Heart left ventricle (tissue), 13 donors: ENCODE data around the gene MMP12.

ENCODE experiments used
- POLR2A ChIP-seq, 2 donors: fragments of 450-650 bp; IDR thresholded peaks; one replicate each; pipeline ENCODE4 v1.6.1; 2017; ENCODE audit warnings: antibody characterized with exemption in 2 of 2, mild to moderate bottlenecking in 2 of 2, moderate library complexity in 2 of 2
- TF ChIP-seq, protein P1 (sequence below), 12 donors: fragments of 200-600 bp; sonication (generic) in 4 of 12; IDR thresholded peaks; one replicate each; pipeline versions ENCODE4 v1.5.0 to v1.8.0; 2018 to 2022; ENCODE audit warnings: antibody characterized with exemption in 12 of 12, mild to moderate bottlenecking in 5 of 12
- donor health status: ischemic (EF 13 %, LVEDD 7.1; RV severe dilation, severe dysfunction).
- donor health status: DM: no; HTN: yes; CAD: no.
- donor health status: DM: no; HTN: no; CAD: no.
- donor health status: ischemic (EF 25% LVEDD 6.9; RV normal size, moderate dysfunction).
- donor health status: ischemic (EF 25% LVEDD 5.7; RV mildly dilated, moderate dysfunction).
- donor health status: ischemic (EF 35%, LVEDD 5.7; RV mildly dilated, moderate dysfunction).
- donor health status: nonischemic (EF 11% LVEDD 7.7; RV severe dilation, severe dysfunction).
- donor health status: DM: yes; HTN: yes; CAD: no.
- donor health status: PGD.
- donor health status: ischemic (EF 29% LVEDD 5.4; RV normal size, mild dysfunction).
- donor health status: nonischemic (EF 23%, LVEDD 6.1; RV moderate dilation, normal function).

DNA sequence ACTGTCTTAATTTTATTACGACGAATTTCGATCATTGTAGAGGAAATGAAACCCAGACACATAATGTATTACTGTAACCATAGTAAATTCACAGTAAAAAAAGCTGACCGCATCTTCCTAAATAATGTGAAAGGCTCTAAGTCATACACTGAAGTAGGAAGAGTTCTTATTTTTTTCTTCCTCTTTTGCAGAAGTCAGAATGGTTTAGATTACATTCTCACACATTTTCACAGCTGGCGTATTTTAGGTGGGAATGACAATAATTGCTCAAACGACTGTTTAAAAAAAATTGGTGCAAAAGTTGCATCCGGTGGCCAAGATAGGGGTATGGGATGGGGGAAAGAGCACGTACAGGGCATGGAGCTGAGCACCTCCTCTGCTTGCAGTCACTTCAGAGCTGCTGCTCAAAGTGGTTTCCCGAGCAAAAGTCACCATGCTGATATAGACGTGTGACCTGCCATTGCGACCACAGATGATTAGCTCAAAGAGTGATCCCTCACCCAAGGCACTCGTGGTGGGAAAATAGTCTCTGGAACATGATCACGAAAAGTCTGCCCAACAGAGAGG, 45.4 kb upstream of the MMP12 start:
- TF ChIP-seq, protein P1, sequence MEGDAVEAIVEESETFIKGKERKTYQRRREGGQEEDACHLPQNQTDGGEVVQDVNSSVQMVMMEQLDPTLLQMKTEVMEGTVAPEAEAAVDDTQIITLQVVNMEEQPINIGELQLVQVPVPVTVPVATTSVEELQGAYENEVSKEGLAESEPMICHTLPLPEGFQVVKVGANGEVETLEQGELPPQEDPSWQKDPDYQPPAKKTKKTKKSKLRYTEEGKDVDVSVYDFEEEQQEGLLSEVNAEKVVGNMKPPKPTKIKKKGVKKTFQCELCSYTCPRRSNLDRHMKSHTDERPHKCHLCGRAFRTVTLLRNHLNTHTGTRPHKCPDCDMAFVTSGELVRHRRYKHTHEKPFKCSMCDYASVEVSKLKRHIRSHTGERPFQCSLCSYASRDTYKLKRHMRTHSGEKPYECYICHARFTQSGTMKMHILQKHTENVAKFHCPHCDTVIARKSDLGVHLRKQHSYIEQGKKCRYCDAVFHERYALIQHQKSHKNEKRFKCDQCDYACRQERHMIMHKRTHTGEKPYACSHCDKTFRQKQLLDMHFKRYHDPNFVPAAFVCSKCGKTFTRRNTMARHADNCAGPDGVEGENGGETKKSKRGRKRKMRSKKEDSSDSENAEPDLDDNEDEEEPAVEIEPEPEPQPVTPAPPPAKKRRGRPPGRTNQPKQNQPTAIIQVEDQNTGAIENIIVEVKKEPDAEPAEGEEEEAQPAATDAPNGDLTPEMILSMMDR (IDR thresholded peaks at IDR 0.05): no peak
- TF ChIP-seq POLR2A (IDR thresholded peaks at IDR 0.05): no peak
